IMR-90 (cell line): ENCODE measurements around the gene RASGRF1.

Experiments used
- CHD1 ChIP-seq: IDR thresholded peaks from 2 replicates; pipeline ENCODE4 v1.6.1; 2012; ENCODE audit warnings: low read depth, low read length, improper control_type of control experiment
- CTCF ChIP-seq: conservative IDR thresholded peaks from 2 replicates; pipeline ENCODE4 v1.5.1; 2012; ENCODE audit warnings: mild to moderate bottlenecking, low read depth, low read length, improper control_type of control experiment
- POLR2A ChIP-seq: IDR thresholded peaks from 2 replicates; pipeline ENCODE4 v1.6.1; 2012; ENCODE audit warnings: mild to moderate bottlenecking, low read depth, low read length
- RCOR1 ChIP-seq: IDR thresholded peaks from 2 replicates; pipeline ENCODE4 v1.6.1; 2012; ENCODE audit warnings: mild to moderate bottlenecking, low read length, improper control_type of control experiment; ENCODE audit not compliant: insufficient replicate concordance
- SMC3 ChIP-seq: fragments of 150-350 bp; IDR thresholded peaks from 2 replicates; pipeline ENCODE4 v1.6.1; 2016; ENCODE audit warnings: low read depth, mild to moderate bottlenecking, antibody characterized with exemption, low read length, moderate library complexity
- TF ChIP-seq, protein P1 (sequence below): fragments of 150-350 bp; IDR thresholded peaks from 2 replicates; pipeline ENCODE4 v1.6.1; 2017; ENCODE audit warnings: mild to moderate bottlenecking, antibody characterized with exemption, low read length, low read depth

GRCh38 chr15:78981532-78982313, 108.9 kb downstream of the RASGRF1 start:
- TF ChIP-seq SMC3 (no peak), CTCF (no peak), POLR2A (no peak), RCOR1 (no peak), CHD1 (no peak)
- TF ChIP-seq, protein P1, sequence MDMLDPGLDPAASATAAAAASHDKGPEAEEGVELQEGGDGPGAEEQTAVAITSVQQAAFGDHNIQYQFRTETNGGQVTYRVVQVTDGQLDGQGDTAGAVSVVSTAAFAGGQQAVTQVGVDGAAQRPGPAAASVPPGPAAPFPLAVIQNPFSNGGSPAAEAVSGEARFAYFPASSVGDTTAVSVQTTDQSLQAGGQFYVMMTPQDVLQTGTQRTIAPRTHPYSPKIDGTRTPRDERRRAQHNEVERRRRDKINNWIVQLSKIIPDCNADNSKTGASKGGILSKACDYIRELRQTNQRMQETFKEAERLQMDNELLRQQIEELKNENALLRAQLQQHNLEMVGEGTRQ, result no peak
